HG03025 (cell line): ENCODE data around the gene GNAS-AS1.

Experiments
- ATAC-seq: cut with Tn5 transposase; IDR thresholded peaks from one replicate; pipeline ENCODE4 v1.9.1; 2021; ENCODE audit warnings: mild to moderate bottlenecking, moderate library complexity; ENCODE audit not compliant: unreplicated experiment, low FRiP score

GNAS-AS1 gene

DNA sequence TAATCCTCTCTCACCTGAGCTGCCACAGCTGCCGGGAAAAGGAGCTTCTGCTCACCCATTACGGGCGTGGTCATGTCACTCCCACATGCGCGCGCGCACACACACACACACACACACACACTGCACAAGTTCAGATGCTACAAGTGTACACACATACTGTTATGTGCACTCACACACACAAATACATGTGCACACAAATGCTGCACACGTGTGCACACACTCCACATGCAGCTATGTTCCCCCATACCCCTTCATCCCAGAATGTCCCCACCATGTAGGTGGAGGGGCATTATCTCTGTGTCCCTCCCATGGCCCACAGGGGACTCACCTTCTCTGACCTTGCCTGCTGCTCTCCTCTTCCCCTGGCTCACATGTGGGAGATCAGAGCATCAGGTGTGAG, 37.3 kb downstream of the GNAS-AS1 start:
- ATAC-seq = no peak

DNA sequence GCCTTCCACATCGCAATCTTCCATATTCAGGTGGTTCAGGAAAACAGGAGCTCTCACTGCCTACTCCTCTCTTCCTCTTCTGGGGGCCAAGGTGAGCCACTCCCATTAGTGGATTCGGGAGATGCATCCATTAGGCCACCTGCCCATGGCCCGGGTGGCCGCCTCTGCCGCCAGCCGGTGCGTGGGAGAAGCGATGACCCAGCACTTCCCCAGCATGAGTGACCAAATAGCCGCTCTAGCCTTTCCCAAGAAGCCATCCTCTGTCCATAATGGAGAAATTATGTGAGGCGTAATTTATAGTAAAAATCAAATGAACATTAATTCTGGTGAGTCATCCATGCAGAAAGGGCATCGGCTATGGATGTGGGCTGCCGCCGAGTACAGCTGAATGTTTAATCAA, 39.4 kb downstream of the GNAS-AS1 start:
- ATAC-seq = no peak

GRCh38 chr20:58810879-58811250, 39.8 kb downstream of the GNAS-AS1 start:
- ATAC-seq = no peak

GRCh38 chr20:58810116-58810878, 40.4 kb downstream of the GNAS-AS1 start:
- ATAC-seq = no peak

- no peak for ATAC-seq
Observed at GRCh38 chr20:58808271-58809046, 42.2 kb downstream of the GNAS-AS1 start.

DNA sequence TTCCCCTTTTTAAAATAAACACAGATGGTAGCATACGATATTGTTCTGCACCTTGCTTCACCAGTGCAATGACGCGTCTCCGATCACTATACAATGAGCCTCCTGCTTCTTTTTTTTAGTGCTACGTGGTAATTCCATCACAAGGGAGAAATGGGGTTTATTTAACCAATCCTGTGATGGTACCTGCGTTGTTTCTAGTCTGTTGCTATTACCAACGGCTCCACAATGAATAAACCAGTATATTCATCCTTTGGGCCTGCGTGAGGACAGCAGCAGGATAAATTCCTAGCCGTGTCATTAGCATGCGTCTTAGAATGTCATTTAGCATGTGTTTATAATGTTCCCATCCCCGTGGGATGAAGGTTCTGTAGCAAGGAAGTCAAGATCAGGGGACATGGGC, 42.9 kb downstream of the GNAS-AS1 start:
- no peak for ATAC-seq

DNA sequence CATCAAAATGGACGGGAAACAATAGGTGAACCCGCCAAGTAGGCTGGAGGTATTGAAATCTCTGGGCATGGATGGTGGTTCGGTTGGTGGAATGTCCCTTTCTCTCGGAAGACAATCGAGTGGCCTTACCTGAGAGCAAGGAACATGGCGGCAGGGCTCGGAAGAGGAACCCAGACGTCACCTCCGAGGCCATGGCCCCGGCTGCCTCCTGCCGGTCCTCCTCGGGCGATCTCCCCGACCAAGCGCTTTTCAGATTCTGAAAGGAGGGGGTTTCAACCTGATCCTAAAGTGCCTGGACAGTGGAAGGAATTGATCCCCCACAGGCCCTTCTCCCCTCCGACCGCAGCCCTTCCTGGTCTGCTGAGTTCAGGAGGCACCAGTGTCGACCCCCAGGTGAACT, 47.2 kb downstream of the GNAS-AS1 start:
- ATAC-seq = no peak

DNA sequence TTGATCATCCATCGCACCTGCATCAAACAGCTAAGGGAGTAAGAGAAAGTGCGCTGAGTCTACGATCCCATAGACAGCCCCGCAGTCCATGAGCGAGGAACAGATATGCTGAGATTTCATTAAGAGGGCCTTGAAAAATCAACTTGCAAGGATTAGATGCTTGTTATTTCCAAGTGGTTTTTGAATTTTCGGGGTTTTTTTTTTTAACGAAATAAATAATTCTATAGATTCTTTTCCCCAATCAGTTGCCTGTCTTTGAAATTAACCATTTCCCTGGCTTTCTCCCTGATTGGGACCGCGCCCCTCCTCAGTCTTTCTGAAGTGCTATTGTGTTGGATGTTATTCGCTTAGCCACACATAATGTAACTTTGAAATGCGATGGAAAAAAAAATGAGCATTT, 48.6 kb downstream of the GNAS-AS1 start:
- ATAC-seq = no peak

GRCh38 chr20:58800134-58800871, 50.4 kb downstream of the GNAS-AS1 start:
- ATAC-seq = no peak

DNA sequence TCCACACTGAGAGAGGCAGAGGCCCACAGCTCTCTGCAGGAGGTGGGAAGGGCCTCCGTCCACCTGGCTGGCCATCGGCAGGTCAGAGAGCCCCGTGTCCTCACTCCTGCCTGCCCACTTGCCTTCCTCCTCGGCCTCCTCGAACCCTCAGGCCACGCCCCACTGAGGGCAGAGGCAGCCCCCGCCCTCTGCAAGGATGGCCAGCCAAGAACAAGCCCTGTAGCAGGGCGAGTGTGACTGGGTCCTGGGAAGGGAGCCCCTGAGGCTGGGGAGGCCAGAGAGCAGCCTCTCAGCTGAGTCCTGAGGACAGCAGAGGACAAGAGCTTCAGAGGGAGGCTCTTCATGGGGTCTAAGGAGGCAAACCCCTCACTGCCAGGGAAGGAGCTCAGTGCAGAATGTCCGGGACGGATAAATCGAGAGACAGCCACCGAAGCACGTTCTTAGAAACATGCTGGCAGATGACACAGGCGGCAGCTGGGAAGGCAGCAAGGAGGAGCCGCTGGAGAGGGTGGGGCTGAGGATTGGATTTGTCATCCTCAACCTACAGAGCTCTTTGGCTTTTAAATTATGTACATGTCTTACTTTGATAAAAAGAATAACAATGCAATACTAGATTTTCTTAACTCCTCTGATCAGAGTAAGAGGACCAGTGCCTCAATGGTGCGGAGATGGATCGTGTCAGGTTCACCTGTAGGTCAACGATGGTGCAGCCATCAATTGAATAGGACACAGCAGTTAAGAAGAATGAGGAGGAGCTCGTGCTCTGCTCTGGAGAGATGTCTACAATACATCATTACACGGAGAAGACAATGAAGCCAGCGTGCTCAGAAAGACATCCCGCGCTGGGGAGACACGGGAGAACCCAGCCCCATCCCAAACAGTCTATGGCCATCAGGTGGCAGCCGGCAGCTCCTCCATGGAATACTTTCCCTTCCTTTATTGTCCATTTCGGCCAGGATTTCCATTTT, 53.0 kb downstream of the GNAS-AS1 start:
- ATAC-seq = no peak

DNA sequence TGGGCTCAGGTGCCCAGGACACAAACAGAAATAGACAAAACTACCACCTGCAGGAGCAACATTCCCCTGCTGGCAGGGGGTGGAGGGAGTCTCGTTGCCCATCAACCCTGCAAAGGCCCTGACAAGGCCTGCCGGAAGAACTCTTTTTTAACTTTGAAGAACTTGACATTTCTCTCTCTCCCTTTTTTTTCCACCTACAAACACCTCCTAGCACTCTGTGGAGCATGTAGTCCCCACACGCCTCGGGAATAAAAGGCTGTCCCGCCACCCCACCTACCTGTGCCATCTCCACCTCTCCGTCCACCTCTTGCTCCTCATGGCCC, 54.8 kb downstream of the GNAS-AS1 start:
- ATAC-seq = no peak

- ATAC-seq = no peak
Observed at GRCh38 chr20:58795181-58795922, 55.4 kb downstream of the GNAS-AS1 start.

DNA sequence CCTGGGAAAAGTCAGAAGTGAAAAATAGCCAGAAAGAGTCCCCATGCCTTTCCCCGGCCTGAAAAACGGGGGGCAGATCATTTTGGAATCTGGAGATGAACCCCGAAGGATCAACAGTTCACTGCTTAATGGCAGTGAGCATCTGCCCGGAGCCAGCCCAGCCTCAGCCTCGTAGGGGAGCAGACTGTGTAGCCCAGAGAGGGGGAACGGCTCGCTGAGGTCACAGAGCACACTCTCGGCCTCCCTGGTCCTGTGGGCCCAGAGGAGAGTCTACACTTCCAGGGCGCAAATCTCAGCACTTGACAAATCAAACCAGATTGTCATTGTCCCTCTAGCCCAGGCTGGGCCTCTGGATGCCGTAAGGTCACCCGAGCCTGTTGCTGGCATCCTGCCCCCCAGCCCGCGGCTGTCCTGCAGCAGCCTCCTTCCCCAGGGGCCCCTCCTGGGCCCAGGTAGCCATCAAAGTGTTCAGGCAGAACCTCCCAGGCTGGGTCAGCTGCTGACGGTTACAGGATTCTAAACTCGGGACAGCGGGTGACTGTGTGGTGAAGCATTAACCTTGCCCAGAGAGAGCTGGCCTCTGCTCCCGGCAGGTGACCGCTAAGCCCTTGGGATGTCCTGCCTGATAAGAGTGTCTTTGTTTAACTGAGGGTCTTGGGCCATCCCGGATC, 56.1 kb downstream of the GNAS-AS1 start:
- no peak for ATAC-seq

- ATAC-seq = no peak
Observed at GRCh38 chr20:58793512-58794420, 56.9 kb downstream of the GNAS-AS1 start.

GRCh38 chr20:58792426-58792825, 58.3 kb downstream of the GNAS-AS1 start:
- ATAC-seq = no peak

DNA sequence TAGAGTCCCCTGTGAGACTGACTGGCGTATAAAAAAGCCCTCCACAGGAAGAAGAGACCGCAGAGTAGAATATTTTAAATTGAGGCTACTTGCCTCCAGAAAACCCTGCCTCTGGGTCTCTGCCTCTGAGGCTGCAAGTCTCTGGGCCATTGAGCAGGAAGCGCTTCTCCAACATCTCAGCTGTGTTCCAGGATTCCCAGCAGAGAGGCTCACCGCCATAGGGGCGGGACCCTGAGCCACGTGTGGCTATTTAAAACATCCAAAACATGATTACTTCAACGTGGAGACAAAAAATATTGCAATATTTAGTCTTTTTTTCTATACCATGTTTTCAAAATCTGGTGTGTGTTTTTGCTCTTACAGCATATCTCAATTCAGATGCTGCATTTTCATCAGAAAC, 59.4 kb downstream of the GNAS-AS1 start:
- ATAC-seq = no peak

GRCh38 chr20:58790454-58790853, 60.2 kb downstream of the GNAS-AS1 start:
- ATAC-seq = no peak

DNA sequence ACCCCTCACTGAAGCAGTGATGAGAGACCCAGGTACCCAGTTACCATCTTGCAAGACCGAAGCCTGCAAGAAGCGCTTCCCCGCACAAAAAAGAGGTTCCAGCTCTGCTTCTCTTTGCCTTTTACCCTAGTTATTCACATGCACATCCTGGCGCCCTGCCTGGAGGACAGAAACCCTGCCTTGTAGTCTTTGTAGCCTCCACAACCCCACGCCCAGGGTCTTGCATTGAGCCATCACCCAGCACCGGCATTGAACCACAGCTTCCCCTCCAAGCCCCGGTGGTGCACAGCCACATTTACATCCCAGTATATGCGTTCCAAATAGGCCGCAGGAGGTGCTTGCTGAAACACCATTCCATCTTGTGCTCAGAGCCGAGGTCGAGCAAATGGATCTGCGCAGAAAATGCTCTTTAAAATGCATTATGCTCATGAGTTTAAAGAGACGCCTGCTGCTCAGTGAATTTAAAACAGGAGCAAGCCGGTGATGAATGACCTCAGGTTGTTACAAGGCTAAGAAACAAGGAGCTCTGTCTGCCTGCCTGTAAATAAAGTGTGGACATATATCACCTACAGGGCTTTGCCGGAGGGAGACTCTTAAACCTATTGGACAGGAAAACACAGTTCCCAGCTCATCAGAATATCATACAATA, 61.7 kb downstream of the GNAS-AS1 start:
- ATAC-seq = no peak
